ENCODE data around the gene DDX28. TPM values are rescaled to one million over a fixed set of nuclear protein-coding genes. Genes with fewer than 3 reads are reported as not detected.

The DDX28 gene
- total and polyA plus RNA-seq, 10 of the 15 experiments (the other 5 are each of a cell fraction or from before 2014, with no cell fraction given): 3.6 to 40.4 (median 20.0) TPM

DNA sequence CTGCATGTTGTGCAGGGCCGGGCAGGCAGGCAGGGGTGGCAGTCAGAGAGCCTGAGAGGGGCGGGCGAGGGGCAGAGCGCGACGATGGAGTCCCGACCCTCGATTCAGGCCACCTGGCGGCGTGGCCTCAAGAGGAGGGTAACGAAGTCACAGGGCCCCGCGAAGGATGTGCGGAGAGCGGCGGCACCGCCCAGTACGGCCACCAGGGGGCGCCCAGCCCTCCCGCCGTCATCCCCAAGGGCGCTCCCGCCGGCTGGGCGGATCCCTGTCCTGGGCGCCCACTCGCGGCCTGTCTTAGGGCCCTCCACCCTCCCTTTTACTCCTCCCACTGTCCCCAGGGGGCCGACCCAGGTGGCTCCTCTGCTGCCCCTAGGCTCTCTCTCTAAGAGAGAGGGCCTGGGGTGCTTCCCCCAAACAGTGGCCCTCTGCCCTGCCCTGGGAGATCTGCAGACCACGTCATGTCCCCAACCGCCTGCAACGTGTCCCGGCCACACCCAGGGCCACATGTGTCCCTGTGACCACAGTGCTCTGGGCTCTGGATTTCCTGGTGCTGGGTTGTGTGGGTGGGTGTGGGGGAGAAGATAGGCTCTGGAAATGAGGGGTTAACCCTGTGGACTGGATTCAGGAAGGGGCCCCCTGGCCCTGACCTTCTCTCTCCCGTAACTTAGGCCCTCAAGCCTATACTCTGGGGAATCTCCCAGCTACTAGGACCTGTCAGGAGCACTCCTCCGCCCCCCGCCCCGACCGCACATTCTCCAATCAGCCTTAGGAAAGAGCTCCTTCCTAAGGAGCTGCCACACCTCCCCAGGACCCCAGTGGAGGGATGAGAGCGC, 29.6 kb downstream of the DDX28 start (continued):
- TF ChIP-seq, protein P1, sequence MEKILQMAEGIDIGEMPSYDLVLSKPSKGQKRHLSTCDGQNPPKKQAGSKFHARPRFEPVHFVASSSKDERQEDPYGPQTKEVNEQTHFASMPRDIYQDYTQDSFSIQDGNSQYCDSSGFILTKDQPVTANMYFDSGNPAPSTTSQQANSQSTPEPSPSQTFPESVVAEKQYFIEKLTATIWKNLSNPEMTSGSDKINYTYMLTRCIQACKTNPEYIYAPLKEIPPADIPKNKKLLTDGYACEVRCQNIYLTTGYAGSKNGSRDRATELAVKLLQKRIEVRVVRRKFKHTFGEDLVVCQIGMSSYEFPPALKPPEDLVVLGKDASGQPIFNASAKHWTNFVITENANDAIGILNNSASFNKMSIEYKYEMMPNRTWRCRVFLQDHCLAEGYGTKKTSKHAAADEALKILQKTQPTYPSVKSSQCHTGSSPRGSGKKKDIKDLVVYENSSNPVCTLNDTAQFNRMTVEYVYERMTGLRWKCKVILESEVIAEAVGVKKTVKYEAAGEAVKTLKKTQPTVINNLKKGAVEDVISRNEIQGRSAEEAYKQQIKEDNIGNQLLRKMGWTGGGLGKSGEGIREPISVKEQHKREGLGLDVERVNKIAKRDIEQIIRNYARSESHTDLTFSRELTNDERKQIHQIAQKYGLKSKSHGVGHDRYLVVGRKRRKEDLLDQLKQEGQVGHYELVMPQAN (conservative IDR thresholded peaks at IDR 0.05): no peak; the same call in 1 of the 2 replicates
- TF ChIP-seq GABPA (IDR thresholded peaks at IDR 0.05; ENCODE audit: low read depth) (no peak), CBX3 (IDR thresholded peaks at IDR 0.05; ENCODE audit: borderline replicate concordance, low read depth) (no peak), CHD4 (IDR thresholded peaks at IDR 0.05) (no peak), TBL1XR1 (IDR thresholded peaks at IDR 0.05; ENCODE audit: low read depth, low read length) (peak; percentile 78; the same call in 1 of the 2 replicates), EED (IDR thresholded peaks at IDR 0.05; ENCODE audit: low read depth) (peak; percentile 53), IKZF1 (conservative IDR thresholded peaks at IDR 0.05) (peak; percentile 77), TARDBP (IDR thresholded peaks at IDR 0.05; ENCODE audit: borderline replicate concordance) (no peak), NFXL1 (IDR thresholded peaks at IDR 0.05; ENCODE audit: borderline replicate concordance) (peak; percentile 97), TAF1 (IDR thresholded peaks at IDR 0.05; ENCODE audit: borderline replicate concordance, low read depth, low read length) (no peak), PAX5 (IDR thresholded peaks at IDR 0.05; ENCODE audit: borderline replicate concordance, low read depth, low read length) (no peak), SP1 (IDR thresholded peaks at IDR 0.05; ENCODE audit: low read depth, low read length) (peak; percentile 59), NR2C2 (IDR thresholded peaks at IDR 0.05; ENCODE audit: borderline replicate concordance, control insufficient read depth, insufficient read length, low read depth) (no peak), RUNX3 (IDR thresholded peaks at IDR 0.05; ENCODE audit: low read length) (peak; percentile 41), MEF2A (IDR thresholded peaks at IDR 0.05; ENCODE audit: insufficient read depth, low read depth, low read length) (0 out of 2 replicates have a peak, but pooled peaks have one; percentile 13), CHD1 (IDR thresholded peaks at IDR 0.05; ENCODE audit: low read depth, low read length) (no peak), ZSCAN29 (IDR thresholded peaks at IDR 0.05) (0 out of 2 replicates have a peak, but pooled peaks have one; percentile 20), RBBP5 (conservative IDR thresholded peaks at IDR 0.05) (no peak), ESRRA (IDR thresholded peaks at IDR 0.05; ENCODE audit: low read length) (0 out of 2 replicates have a peak, but pooled peaks have one; percentile 21), SRF (IDR thresholded peaks at IDR 0.05; ENCODE audit: low read depth in 2 of 2, low read length in 2 of 2) (no peak)
- TF ChIP-seq, protein P2, sequence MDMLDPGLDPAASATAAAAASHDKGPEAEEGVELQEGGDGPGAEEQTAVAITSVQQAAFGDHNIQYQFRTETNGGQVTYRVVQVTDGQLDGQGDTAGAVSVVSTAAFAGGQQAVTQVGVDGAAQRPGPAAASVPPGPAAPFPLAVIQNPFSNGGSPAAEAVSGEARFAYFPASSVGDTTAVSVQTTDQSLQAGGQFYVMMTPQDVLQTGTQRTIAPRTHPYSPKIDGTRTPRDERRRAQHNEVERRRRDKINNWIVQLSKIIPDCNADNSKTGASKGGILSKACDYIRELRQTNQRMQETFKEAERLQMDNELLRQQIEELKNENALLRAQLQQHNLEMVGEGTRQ (IDR thresholded peaks at IDR 0.05; ENCODE audit: borderline replicate concordance, low read depth, low read length): no peak
- TF ChIP-seq, protein P3, sequence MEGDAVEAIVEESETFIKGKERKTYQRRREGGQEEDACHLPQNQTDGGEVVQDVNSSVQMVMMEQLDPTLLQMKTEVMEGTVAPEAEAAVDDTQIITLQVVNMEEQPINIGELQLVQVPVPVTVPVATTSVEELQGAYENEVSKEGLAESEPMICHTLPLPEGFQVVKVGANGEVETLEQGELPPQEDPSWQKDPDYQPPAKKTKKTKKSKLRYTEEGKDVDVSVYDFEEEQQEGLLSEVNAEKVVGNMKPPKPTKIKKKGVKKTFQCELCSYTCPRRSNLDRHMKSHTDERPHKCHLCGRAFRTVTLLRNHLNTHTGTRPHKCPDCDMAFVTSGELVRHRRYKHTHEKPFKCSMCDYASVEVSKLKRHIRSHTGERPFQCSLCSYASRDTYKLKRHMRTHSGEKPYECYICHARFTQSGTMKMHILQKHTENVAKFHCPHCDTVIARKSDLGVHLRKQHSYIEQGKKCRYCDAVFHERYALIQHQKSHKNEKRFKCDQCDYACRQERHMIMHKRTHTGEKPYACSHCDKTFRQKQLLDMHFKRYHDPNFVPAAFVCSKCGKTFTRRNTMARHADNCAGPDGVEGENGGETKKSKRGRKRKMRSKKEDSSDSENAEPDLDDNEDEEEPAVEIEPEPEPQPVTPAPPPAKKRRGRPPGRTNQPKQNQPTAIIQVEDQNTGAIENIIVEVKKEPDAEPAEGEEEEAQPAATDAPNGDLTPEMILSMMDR (IDR thresholded peaks at IDR 0.05 in 2 of 3, conservative IDR thresholded peaks at IDR 0.05 in 1 of 3; ENCODE audit: control insufficient read depth in 2 of 3, extremely low read depth in 1 of 3, insufficient read depth in 1 of 3, low read depth in 3 of 3, low read length in 3 of 3): peak; percentile 92 to 95 (median 94)
- TF ChIP-seq, protein P4, sequence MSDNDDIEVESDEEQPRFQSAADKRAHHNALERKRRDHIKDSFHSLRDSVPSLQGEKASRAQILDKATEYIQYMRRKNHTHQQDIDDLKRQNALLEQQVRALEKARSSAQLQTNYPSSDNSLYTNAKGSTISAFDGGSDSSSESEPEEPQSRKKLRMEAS (IDR thresholded peaks at IDR 0.05; ENCODE audit: low read depth, low read length): peak; percentile 40
- TF ChIP-seq, protein P5, sequence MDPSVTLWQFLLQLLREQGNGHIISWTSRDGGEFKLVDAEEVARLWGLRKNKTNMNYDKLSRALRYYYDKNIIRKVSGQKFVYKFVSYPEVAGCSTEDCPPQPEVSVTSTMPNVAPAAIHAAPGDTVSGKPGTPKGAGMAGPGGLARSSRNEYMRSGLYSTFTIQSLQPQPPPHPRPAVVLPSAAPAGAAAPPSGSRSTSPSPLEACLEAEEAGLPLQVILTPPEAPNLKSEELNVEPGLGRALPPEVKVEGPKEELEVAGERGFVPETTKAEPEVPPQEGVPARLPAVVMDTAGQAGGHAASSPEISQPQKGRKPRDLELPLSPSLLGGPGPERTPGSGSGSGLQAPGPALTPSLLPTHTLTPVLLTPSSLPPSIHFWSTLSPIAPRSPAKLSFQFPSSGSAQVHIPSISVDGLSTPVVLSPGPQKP (IDR thresholded peaks at IDR 0.05; ENCODE audit: low read depth, low read length): no peak

All from GM12878 (cell line).